HL-60 (cell line): Measurements from ENCODE around the gene CD3D.

Experiments used
- GABPA ChIP-seq: IDR thresholded peaks from 2 replicates; pipeline ENCODE4 v1.6.1; 2012; ENCODE audit warnings: low read depth
- POLR2AphosphoS5 ChIP-seq: IDR thresholded peaks from 2 replicates; pipeline ENCODE4 v1.6.1; 2012; ENCODE audit warnings: low read depth
- TF ChIP-seq, protein P1 (sequence below): IDR thresholded peaks from 2 replicates; pipeline ENCODE4 v1.6.1; 2012; ENCODE audit warnings: low read depth; ENCODE audit not compliant: insufficient replicate concordance
- TF ChIP-seq, protein P2 (sequence below): IDR thresholded peaks from one replicate; pipeline ENCODE4 v1.5.1; 2011; ENCODE audit warnings: low read length, control low read depth, inconsistent platforms; ENCODE audit not compliant: insufficient read depth

DNA sequence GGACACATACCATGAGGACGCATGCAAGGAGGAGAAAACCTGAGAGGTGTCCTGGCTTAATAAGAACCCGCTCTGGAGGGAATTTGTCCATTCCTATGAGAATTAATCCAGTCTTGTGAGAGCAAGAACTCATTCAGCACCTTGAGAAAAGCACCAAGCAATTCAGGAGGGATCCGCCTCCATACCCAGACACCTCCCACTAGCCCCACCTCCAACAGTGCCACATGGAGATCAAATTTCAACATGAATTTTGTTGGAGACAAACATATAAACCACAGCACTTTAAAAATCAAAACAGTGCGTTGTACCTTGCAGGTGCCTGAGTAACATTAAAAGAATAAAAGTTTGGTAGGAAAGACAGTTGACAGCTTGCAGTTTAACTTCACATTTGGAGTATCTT, 28.3 kb upstream of the CD3D start:
- TF ChIP-seq, protein P1, sequence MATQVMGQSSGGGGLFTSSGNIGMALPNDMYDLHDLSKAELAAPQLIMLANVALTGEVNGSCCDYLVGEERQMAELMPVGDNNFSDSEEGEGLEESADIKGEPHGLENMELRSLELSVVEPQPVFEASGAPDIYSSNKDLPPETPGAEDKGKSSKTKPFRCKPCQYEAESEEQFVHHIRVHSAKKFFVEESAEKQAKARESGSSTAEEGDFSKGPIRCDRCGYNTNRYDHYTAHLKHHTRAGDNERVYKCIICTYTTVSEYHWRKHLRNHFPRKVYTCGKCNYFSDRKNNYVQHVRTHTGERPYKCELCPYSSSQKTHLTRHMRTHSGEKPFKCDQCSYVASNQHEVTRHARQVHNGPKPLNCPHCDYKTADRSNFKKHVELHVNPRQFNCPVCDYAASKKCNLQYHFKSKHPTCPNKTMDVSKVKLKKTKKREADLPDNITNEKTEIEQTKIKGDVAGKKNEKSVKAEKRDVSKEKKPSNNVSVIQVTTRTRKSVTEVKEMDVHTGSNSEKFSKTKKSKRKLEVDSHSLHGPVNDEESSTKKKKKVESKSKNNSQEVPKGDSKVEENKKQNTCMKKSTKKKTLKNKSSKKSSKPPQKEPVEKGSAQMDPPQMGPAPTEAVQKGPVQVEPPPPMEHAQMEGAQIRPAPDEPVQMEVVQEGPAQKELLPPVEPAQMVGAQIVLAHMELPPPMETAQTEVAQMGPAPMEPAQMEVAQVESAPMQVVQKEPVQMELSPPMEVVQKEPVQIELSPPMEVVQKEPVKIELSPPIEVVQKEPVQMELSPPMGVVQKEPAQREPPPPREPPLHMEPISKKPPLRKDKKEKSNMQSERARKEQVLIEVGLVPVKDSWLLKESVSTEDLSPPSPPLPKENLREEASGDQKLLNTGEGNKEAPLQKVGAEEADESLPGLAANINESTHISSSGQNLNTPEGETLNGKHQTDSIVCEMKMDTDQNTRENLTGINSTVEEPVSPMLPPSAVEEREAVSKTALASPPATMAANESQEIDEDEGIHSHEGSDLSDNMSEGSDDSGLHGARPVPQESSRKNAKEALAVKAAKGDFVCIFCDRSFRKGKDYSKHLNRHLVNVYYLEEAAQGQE = no peak
- TF ChIP-seq, protein P2, sequence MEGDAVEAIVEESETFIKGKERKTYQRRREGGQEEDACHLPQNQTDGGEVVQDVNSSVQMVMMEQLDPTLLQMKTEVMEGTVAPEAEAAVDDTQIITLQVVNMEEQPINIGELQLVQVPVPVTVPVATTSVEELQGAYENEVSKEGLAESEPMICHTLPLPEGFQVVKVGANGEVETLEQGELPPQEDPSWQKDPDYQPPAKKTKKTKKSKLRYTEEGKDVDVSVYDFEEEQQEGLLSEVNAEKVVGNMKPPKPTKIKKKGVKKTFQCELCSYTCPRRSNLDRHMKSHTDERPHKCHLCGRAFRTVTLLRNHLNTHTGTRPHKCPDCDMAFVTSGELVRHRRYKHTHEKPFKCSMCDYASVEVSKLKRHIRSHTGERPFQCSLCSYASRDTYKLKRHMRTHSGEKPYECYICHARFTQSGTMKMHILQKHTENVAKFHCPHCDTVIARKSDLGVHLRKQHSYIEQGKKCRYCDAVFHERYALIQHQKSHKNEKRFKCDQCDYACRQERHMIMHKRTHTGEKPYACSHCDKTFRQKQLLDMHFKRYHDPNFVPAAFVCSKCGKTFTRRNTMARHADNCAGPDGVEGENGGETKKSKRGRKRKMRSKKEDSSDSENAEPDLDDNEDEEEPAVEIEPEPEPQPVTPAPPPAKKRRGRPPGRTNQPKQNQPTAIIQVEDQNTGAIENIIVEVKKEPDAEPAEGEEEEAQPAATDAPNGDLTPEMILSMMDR = no peak
- TF ChIP-seq POLR2AphosphoS5 (no peak), GABPA (no peak)
